ENCODE data around the gene PARVA.

PARVA gene

DNA sequence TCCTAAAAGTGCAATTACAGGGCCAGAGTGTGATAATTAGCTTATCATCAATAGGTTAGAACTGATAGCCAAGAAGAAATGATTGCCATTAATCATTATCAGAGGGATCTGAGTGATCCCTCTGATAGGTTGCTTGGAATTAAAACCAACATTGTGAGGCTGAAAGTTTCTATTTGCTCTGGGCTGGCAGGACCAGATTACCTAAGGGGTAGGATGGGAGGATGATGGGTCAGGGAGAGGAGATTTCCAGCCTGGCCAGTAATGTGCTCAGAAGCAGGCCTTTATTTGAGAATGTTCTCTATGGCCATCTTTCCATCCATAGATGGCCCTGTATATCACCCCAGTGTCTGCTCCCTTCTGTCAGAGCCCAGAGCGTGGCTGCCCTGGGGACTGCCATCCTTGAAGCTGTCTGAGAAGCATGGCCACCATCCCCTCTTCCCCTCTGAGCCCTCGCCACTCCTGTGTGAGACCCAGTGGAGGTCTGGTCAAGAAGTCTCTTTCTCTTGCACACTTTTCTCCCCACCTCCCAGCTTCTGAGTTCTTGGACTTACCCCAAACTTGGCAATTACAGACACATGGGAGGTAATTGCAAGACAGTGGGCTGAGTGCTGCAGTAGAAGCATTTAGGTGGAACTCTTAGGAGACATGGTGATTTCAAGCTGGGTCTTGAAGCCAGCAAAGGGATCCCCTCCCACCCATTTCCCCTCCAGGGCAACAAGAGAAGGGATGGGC lies 11.7 kb downstream of the PARVA start:
- no peak overlapping the region for H3K4me3 Mint-ChIP-seq
- ATAC-seq (ENCODE audit: low read depth), result no peak

DNA sequence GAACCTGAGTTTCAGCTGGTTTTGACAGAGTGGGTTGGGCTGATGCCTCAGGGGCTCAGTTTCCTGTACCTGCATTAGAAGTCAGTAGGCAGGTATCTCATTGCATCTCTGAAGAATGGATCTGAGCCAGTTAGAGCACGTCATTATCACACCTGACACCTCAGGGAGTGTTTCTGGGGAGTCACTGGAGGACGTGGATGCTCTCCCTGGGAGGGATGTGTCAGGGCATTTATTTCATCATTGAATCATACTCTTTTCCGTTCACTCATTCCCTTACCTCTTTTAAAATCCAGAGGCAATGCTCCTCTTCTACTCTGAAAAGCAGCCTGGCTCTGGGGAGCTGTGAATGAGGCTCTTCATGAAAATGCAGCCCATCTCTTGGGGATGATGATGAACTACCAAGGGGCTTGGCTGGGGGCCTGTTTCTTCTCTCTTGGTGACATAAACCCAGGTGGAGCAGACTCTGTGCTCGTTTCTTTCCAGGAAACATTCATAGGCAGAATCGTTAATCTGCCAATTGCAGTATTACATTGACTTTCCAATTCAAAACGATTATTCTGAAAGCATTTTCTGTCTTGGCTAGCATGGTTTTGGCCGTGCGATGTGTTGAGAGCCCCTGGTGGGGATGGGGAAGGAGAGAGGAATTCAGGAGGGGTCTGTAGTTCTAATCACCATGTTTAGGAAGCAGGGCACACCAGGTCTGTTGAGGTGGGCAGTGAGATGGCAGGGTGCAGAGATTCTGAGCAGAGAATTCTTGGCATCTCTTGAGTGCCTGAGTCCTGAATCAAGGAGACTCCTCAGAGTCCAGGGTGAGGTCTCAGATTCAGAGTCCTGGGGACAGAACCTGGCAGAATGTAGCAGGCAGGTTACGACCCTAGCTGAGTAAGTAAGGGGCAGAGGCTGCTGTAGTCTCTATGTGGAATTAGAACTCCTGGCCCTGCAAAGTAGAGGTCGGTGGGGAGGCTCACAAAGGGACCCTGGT lies 12.6 kb downstream of the PARVA start:
- ATAC-seq (ENCODE audit: low read depth) (no peak), DNase-seq (ENCODE audit: low spot score in 2 of 2) (no peak)
- Mint-ChIP-seq H3K27ac (no peak overlapping the region), H3K4me1 (no peaks in the 10 kb centered on the region), H3K36me3 (no peaks in the 10 kb centered on the region), H3K4me3 (no peak overlapping the region), H3K9me3 (peaks cover 4% of the 10 kb centered on the region), H3K27me3 (peaks cover 1% of the 10 kb centered on the region)

More for the DNA sequence above, 11.7 kb downstream of the PARVA start:
- H3K27ac Mint-ChIP-seq, result no peak overlapping the region
- H3K4me1 Mint-ChIP-seq, result no peaks in the 10 kb centered on the region
- H3K27me3 Mint-ChIP-seq, result peaks cover 1% of the 10 kb centered on the region
- no peak for DNase-seq (ENCODE audit: low spot score in 2 of 2)
- H3K9me3 Mint-ChIP-seq, result peaks cover 9% of the 10 kb centered on the region
- H3K36me3 Mint-ChIP-seq, result no peaks in the 10 kb centered on the region

DNA sequence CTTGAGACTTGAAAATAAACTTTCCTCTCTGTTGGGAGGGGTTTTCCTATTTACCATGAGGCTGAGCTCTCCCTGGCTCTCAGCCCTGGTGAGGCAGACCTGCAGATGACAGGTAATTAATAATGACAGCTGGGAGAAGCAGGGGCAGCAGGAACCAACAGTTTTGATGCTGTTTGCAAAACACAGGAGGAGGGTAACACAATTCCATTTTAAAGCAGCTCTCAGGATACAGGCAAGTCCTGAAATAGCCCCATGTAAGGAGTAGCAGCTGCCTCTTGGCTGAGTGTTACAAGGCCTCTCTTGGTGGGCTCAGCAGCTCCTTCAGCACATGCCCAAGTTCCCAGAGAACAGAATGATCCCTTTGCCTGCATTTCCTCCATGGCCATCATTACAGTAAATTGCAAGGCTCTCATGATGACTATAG lies 13.3 kb downstream of the PARVA start:
- Mint-ChIP-seq H3K4me3 (no peak overlapping the region), H3K36me3 (no peaks in the 10 kb centered on the region), H3K9me3 (peaks cover 4% of the 10 kb centered on the region), H3K27ac (no peak overlapping the region), H3K27me3 (peaks cover 1% of the 10 kb centered on the region), H3K4me1 (no peaks in the 10 kb centered on the region)
- DNase-seq (ENCODE audit: low spot score in 2 of 2) (no peak), ATAC-seq (ENCODE audit: low read depth) (no peak)

DNA sequence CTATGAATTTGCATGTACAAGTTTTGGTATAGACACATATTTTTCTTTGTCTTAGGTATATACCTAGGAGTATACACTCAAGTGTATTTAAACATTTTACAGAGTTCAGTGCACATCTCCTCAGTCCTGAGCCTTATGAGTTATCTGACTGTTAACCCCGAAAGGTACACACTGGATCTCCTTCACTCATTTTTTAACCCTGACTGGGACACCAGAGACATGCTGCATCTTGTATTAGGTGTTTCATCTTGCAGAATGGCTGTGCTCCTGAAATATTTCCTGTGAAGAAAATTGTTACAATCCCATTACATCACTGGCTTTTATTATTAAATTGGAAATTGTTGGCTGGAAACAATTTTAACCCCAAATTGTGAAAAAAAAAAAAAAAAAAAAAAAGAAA lies 15.3 kb downstream of the PARVA start:
- no peak for ATAC-seq (ENCODE audit: low read depth)
- H3K9me3 Mint-ChIP-seq, result peaks cover 4% of the 10 kb centered on the region
- no peaks in the 10 kb centered on the region for H3K4me1 Mint-ChIP-seq
- peaks cover 1% of the 10 kb centered on the region for H3K27me3 Mint-ChIP-seq
- no peak overlapping the region for H3K4me3 Mint-ChIP-seq
- no peak overlapping the region for H3K27ac Mint-ChIP-seq
- no peaks in the 10 kb centered on the region for H3K36me3 Mint-ChIP-seq
- no peak for DNase-seq (ENCODE audit: low spot score in 2 of 2)

DNA sequence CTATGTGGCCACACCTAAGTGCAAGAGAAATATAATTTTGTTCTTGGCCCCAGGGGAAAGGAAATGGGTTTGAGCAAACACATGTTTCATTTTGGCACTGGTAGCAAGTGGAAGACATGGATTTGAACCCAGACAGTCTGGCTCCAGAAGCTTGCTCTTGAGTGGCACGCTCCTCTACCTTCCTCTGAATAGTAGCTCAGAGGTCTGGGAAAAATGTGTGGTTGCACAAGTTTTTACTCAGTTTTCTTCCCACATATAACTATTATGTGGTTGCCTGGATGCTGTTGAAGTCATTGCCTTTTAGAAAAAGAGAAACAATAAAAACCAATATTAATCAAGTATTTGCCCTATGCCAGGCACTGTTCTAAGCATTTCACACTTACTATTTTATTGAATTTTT lies 16.3 kb downstream of the PARVA start:
- Mint-ChIP-seq H3K27me3 (peaks cover 1% of the 10 kb centered on the region), H3K4me1 (no peaks in the 10 kb centered on the region), H3K36me3 (no peaks in the 10 kb centered on the region), H3K4me3 (no peak overlapping the region), H3K27ac (no peak overlapping the region), H3K9me3 (peaks cover 4% of the 10 kb centered on the region)
- ATAC-seq (ENCODE audit: low read depth) (no peak), DNase-seq (ENCODE audit: low spot score in 2 of 2) (no peak)

DNA sequence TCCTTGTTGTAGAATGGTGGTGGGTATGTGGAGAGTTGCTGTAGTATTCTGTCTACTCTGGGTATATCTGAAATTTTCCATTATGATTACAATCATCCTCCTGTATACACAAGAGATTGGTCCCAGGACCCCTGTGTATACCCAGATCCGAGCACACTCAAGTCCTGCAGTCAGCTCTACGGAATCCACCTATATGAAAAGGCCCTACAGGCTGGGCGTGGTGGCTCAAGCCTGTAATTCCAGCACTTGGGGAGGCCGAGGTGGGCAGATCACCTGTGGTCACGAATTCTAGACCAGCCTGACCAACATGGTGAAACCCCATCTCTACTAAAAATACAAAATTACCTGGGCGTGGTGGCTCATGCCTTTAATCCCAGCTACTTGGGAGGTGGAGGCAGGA lies 17.2 kb downstream of the PARVA start:
- H3K27ac Mint-ChIP-seq, result no peak overlapping the region

DNA sequence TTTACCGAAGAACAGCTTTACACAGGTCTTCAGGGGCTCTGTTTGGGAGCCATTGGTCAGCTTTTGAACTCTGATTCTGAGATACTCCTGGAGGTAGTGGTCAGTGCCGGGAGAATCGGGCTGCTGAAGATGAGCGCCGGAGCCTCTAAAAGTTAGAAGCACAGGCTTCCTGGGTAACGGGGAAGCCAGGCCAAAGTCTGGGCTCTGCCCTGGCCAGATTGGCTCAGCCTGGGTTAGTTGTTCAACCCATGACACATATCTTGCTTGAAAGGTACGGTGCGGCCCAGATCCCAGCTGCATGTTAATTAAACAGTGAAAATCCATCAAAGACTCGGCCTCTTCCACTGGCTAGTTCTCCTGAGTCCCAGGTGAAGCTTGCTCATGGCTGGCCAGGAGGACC lies 18.0 kb downstream of the PARVA start:
- DNase-seq (ENCODE audit: low spot score in 2 of 2), result no peak
- Mint-ChIP-seq H3K36me3 (no peaks in the 10 kb centered on the region), H3K9me3 (peaks cover 4% of the 10 kb centered on the region), H3K4me1 (no peaks in the 10 kb centered on the region), H3K27me3 (peaks cover 1% of the 10 kb centered on the region), H3K27ac (no peak overlapping the region), H3K4me3 (no peak overlapping the region)
- no peak for ATAC-seq (ENCODE audit: low read depth)

More for the DNA sequence above, 17.2 kb downstream of the PARVA start:
- ATAC-seq (ENCODE audit: low read depth) (no peak), DNase-seq (ENCODE audit: low spot score in 2 of 2) (no peak)
- H3K36me3 Mint-ChIP-seq, result no peaks in the 10 kb centered on the region
- peaks cover 4% of the 10 kb centered on the region for H3K9me3 Mint-ChIP-seq
- no peaks in the 10 kb centered on the region for H3K4me1 Mint-ChIP-seq
- no peak overlapping the region for H3K4me3 Mint-ChIP-seq
- H3K27me3 Mint-ChIP-seq, result peaks cover 1% of the 10 kb centered on the region

DNA sequence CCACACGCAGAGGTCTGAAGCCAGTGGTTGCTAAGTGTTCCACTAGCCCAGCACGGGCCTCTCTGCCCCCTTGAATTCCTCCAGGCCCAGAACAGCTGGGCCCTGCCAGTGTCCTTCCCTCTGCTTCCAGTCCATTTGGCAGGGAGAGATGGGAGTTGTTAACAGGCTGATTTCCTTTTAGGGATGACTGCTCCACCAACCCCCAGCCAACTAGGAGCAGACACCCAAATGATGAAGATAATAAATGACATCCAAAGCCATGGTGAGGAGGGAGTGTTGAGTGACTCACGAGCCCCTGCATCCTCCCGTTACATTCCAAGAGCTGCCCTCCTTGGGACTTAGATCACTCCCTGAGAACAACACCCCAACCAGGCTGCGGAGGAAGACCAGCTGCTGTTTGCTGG lies 20.6 kb downstream of the PARVA start:
- Mint-ChIP-seq H3K27me3 (no peaks in the 10 kb centered on the region), H3K4me1 (no peaks in the 10 kb centered on the region), H3K36me3 (no peaks in the 10 kb centered on the region), H3K9me3 (peaks cover 4% of the 10 kb centered on the region), H3K27ac (no peak overlapping the region), H3K4me3 (no peak overlapping the region)
- ATAC-seq (ENCODE audit: low read depth) (no peak), DNase-seq (ENCODE audit: low spot score in 2 of 2) (no peak)

DNA sequence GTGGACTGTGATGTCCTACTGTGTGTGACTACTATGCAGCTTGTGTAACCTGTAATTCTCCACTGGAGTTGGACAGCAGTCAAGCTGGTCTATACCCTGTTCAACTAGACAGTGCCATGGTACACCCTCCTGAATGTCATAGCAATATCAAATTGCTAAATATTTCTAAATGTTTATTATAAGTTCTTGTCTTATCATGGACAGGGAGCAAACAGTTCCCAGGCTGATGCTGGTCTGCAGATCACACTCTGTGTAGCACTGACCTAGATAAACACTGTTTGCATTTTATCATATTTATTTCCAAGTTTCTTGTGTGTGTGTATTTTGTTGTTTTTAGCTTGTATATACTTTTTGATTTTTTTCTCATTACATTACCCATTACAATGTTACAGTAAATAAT lies 22.0 kb downstream of the PARVA start:
- H3K4me3 Mint-ChIP-seq, result no peak overlapping the region
- H3K36me3 Mint-ChIP-seq, result no peaks in the 10 kb centered on the region
- no peaks in the 10 kb centered on the region for H3K4me1 Mint-ChIP-seq
- no peaks in the 10 kb centered on the region for H3K9me3 Mint-ChIP-seq
- no peak for DNase-seq (ENCODE audit: low spot score in 2 of 2)
- no peak for ATAC-seq (ENCODE audit: low read depth)
- no peaks in the 10 kb centered on the region for H3K27me3 Mint-ChIP-seq
- no peak overlapping the region for H3K27ac Mint-ChIP-seq

DNA sequence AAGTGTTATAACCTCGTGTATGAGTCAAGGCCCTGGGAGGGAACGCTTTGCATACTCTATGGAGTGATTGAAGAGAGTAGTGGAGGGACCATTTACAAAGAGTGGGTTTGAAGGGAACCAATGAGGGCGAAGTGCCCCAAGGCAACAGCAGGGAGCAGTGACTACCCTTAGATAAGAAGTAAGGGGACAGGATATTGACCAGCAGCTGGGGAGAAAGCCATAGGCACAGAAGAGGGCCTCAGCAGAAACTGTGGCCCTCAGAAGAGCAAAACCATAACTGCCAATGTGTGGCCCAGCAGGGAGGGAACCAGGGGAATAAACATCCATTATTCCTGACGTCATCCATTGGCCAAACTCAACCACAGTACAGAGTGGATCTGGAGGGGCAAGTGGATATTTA lies 24.7 kb downstream of the PARVA start:
- no peaks in the 10 kb centered on the region for H3K9me3 Mint-ChIP-seq
- H3K4me1 Mint-ChIP-seq, result no peaks in the 10 kb centered on the region
- no peaks in the 10 kb centered on the region for H3K27me3 Mint-ChIP-seq
- H3K36me3 Mint-ChIP-seq, result no peaks in the 10 kb centered on the region
- ATAC-seq (ENCODE audit: low read depth) (no peak), DNase-seq (ENCODE audit: low spot score in 2 of 2) (no peak)
- no peak overlapping the region for H3K4me3 Mint-ChIP-seq
- no peak overlapping the region for H3K27ac Mint-ChIP-seq

DNA sequence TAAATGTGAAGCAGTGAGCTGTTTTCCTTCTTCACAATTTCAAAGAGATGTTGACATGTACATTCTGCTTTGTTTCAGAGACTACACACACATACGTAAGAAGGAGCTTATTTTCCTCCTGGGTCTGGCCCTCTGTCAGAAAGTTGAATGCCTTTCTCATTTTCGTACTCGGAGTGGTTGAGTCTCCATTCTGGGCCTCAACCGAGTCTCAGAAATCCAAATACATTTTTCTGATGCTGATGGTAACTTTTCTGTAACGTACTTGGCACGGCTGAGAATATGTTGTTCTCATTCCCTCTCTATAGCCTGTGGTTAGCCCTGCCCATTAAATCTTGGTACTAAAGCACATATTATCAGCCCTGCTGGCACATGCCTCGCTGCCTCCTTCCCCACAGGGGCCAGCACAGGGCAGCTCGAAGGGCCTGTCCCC lies 25.3 kb downstream of the PARVA start:
- ATAC-seq (ENCODE audit: low read depth) (no peak), DNase-seq (ENCODE audit: low spot score in 2 of 2) (no peak)
- Mint-ChIP-seq H3K36me3 (no peaks in the 10 kb centered on the region), H3K4me1 (no peaks in the 10 kb centered on the region), H3K9me3 (no peaks in the 10 kb centered on the region), H3K27me3 (peaks cover 1% of the 10 kb centered on the region), H3K4me3 (no peak overlapping the region), H3K27ac (no peak overlapping the region)

DNA sequence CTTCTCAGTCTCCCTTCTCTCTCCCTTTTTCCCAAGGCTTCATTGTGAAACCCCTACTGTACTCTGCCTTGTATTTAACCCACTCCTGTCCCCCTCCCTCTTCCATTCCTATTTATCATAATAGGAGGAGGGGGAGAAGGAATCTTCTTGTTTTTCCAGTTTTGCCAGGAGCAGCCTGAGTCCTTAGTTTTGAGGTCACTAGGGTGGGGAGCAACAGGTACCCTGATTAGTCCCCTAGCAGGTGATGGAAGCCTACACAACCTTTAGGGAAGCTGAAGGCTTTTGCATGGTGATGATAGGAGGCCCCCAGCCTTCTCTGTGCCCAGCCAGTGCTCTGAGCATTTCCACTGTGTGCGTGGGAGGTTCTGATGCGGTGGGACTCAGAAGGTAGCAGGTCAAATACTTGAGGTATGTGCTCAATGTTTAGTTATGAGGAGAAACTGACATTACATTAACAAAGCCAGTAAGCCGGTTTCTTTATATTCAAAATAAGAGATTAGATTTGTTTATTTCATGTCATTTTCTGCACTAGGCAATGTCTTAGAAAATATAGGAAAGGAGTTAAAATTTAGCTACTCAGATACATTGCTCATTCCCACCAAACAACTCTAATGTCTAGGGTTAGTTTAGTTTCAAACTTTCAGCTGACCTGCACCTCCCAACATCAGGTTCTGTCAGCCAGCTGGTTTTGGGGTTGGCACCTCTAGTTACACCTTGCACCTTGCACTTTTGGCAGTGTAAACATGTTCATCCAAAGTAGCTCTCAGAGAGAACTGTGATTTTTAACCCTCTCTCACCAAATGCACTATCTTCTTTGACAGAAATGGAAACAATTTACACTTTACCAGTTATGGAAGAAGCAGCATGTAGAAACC lies 26.0 kb downstream of the PARVA start:
- ATAC-seq (ENCODE audit: low read depth) (no peak), DNase-seq (ENCODE audit: low spot score in 2 of 2) (no peak)
- H3K9me3 Mint-ChIP-seq, result no peaks in the 10 kb centered on the region
- no peak overlapping the region for H3K4me3 Mint-ChIP-seq
- no peaks in the 10 kb centered on the region for H3K4me1 Mint-ChIP-seq
- no peak overlapping the region for H3K27ac Mint-ChIP-seq
- no peaks in the 10 kb centered on the region for H3K36me3 Mint-ChIP-seq
- H3K27me3 Mint-ChIP-seq, result peaks cover 4% of the 10 kb centered on the region

DNA sequence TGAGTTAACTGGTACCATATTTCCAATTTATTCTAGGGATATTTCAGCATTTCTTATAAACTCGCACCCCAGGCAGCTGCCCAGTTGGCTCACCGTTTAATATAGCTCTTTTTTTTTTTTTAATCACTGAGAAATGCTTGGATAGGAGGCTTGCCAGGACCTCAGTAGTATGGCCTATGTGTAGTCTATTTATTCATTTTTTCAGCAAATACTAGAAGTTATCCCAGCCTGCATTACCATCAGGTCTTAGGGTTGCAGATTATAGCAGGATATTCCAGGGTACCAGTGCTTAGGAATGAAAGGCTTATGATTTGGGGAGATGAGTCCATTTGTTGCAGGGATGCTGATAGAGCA lies 26.6 kb downstream of the PARVA start:
- no peak overlapping the region for H3K27ac Mint-ChIP-seq
- no peak for DNase-seq (ENCODE audit: low spot score in 2 of 2)
- H3K36me3 Mint-ChIP-seq, result no peaks in the 10 kb centered on the region
- no peak overlapping the region for H3K4me3 Mint-ChIP-seq
- H3K4me1 Mint-ChIP-seq, result no peaks in the 10 kb centered on the region
- no peaks in the 10 kb centered on the region for H3K9me3 Mint-ChIP-seq
- no peak for ATAC-seq (ENCODE audit: low read depth)
- H3K27me3 Mint-ChIP-seq, result peaks cover 4% of the 10 kb centered on the region

DNA sequence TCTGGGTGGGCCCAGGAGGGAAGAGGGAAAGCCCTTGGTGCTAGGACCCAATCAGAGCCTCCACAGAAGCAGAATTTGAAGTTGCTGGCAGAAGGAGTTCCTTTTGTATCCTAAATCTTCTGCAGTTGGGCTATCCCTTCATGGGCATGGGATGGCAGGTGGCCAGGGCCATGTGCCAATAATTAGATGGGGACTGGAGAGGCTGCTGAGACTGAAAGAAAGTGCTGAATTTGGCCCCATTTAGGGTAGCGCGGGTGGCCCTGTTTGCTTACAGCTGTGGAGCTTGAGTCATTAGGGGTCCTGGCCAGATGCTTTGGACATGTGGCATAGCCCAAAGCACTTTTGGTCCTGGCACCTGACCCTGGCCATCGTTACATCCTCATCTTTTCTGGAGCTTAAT lies 27.1 kb downstream of the PARVA start:
- no peaks in the 10 kb centered on the region for H3K4me1 Mint-ChIP-seq
- no peak for ATAC-seq (ENCODE audit: low read depth)
- DNase-seq (ENCODE audit: low spot score in 2 of 2), result no peak

More for the DNA sequence above, 27.1 kb downstream of the PARVA start:
- Mint-ChIP-seq H3K27ac (no peak overlapping the region), H3K27me3 (peaks cover 7% of the 10 kb centered on the region), H3K9me3 (no peaks in the 10 kb centered on the region), H3K36me3 (no peaks in the 10 kb centered on the region), H3K4me3 (no peak overlapping the region)
